ENCODE measurements around the gene DRC7.

- TF ChIP-seq POLR2AphosphoS5 (IDR thresholded peaks at IDR 0.05) (no peak), EZH2 (IDR thresholded peaks at IDR 0.05; ENCODE audit: borderline replicate concordance, insufficient read depth, low read length, poor library complexity, severe bottlenecking) (no peak), CTCF (IDR thresholded peaks at IDR 0.05; ENCODE audit: poor library complexity, severe bottlenecking) (no peak), RAD21 (conservative IDR thresholded peaks at IDR 0.05) (no peak)
Observed at GRCh38 chr16:57773655-57774295, 79.2 kb downstream of the DRC7 start.

Measured in neural cell (in vitro differentiated cells).